Kidney (tissue), 14 donors: ENCODE results near the gene RIMS1. TPM values are rescaled to one million over a fixed set of nuclear protein-coding genes. Genes with fewer than 3 reads are reported as not detected.

Source experiments
- DNase-seq, 5 donors: peaks; one replicate each; pipeline ENCODE4 v3.0.0-alpha.2; 2013 to 2020
- FAIRE-seq: peaks from 2 replicates; lab custom pipeline; 2012; peaks lifted over from hg19 to GRCh38; lab: Jason Lieb, UNC
- H3K27ac ChIP-seq, 2 donors: one replicate each; pipeline ENCODE4 v1.7.0; 2013; ENCODE audit warnings: low read depth in 2 of 2, low read length in 2 of 2, inconsistent platforms in 1 of 2
- H3K27me3 ChIP-seq: one replicate; pipeline ENCODE4 v1.7.1; 2013; ENCODE audit warnings: low read length, inconsistent platforms; ENCODE audit not compliant: control insufficient read depth, insufficient read depth
- H3K36me3 ChIP-seq, 3 donors: one replicate each; pipeline versions ENCODE4 v1.7.0 to v1.7.1; 2013; ENCODE audit warnings: low read length in 3 of 3, control low read depth in 1 of 3, inconsistent platforms in 1 of 3; ENCODE audit not compliant: insufficient read depth in 3 of 3, control insufficient read depth in 2 of 3
- H3K4me1 ChIP-seq, 3 donors: one replicate each; pipeline versions ENCODE4 v1.7.0 to v1.7.1; 2013; ENCODE audit warnings: low read length in 3 of 3, inconsistent platforms in 1 of 3, low read depth in 1 of 3; ENCODE audit not compliant: control insufficient read depth in 2 of 3, insufficient read depth in 2 of 3
- H3K4me3 ChIP-seq, 3 donors: one replicate each; pipeline versions ENCODE4 v1.7.0 to v1.8.1; 2013; ENCODE audit warnings: low read length in 3 of 3, control low read depth in 1 of 3, inconsistent platforms in 1 of 3
- H3K9ac ChIP-seq, 3 donors: one replicate each; pipeline versions ENCODE4 v1.7.0 to v1.7.1; 2013; ENCODE audit warnings: low read length in 3 of 3, control low read depth in 1 of 3, inconsistent platforms in 1 of 3
- H3K9me3 ChIP-seq, 3 donors: one replicate each; pipeline versions ENCODE4 v1.7.0 to v1.7.1; 2013; ENCODE audit warnings: low read length in 3 of 3, control low read depth in 1 of 3, inconsistent platforms in 1 of 3; ENCODE audit not compliant: control insufficient read depth in 2 of 3, insufficient read depth in 1 of 3
- CTCF ChIP-seq: IDR thresholded peaks from 3 replicates; pipeline ENCODE4 v1.5.1; 2012; ENCODE audit warnings: mild to moderate bottlenecking, moderate library complexity, borderline replicate concordance; ENCODE audit not compliant: insufficient read depth; ENCODE audit errors: extremely low read depth
- intact Hi-C: fragments of 100-400 bp; cut with DNase I; formaldehyde crosslinking; loops from one replicate; pipeline ENCODE4 v1.11.1; 2022
- polyA plus RNA-seq: library from polyadenylated mRNA; stranded (reverse); fragments of 350-450 nt; fragmentation: Illumina TruSeq; extraction: RNeasy Lipid Tissue Mini Kit (QIAGEN cat#74804); gene quantifications from one replicate; pipeline ENCODE4 v1.2.3, GENCODE V29; 2014; ENCODE audit warnings: low read depth, low replicate concordance; ENCODE audit not compliant: insufficient read depth
- total RNA-seq: library from RNA; stranded (reverse); fragmentation: NEBNext Ultra II Directional; extraction: Animal tissue kit (Norgen Biotek cat#: 25700); gene quantifications from one replicate; pipeline ENCODE4 v1.2.1, GENCODE V29; 2021
- donor health status: control.
- donor health status: control.
- donor health status: control.
- donor health status: control.
- donor health status: control.
- donor health status: DM: yes; HTN: yes; CAD: no.
- donor health status: Normal renal cell carcinoma (clear cell type).

Gene RIMS1
- total and polyA plus RNA-seq, 2 donors from 2014 or later = 4.5 TPM; not detected in 1

- FAIRE-seq (no peak), DNase-seq (no peak)
- Histone ChIP-seq H3K36me3 (no peaks in the 10 kb centered on the region), H3K9me3 (no peaks in the 10 kb centered on the region), H3K27ac (no peak overlapping the region), H3K9ac (no peak overlapping the region), H3K4me1 (no peaks in the 10 kb centered on the region), H3K4me3 (no peak overlapping the region), H3K27me3 (no peaks in the 10 kb centered on the region)
- intact Hi-C loops = no loop called here
- no peak for TF ChIP-seq CTCF
Measured at GRCh38 chr6:72272958-72273357, 386.6 kb downstream of the RIMS1 start.

DNA sequence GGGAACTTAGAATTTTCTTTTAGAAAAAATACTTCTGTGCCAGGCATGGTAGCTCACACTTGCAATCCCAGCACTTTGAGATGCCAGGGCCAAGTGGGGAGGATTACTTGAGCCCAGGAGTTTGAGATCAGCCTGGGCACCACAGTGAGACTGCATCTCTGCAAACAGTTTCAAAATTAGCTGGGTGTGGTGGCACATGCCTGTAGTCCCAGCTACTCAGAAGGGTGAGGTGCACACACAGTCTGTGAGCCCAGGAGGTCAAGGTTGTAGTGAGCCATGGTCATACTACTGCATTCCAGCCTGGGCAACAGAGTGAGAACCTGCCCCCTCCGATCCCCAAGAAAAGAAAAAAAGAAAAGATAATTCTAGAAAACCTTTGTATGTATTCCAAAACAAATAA lies 389.5 kb downstream of the RIMS1 start:
- no peaks in the 10 kb centered on the region for H3K4me1 ChIP-seq
- no peaks in the 10 kb centered on the region for H3K9me3 ChIP-seq
- intact Hi-C loops = no loop called here
- H3K9ac ChIP-seq = no peak overlapping the region
- no peaks in the 10 kb centered on the region for H3K36me3 ChIP-seq
- no peak for FAIRE-seq
- TF ChIP-seq CTCF = no peak
- H3K27me3 ChIP-seq = no peaks in the 10 kb centered on the region
- no peak overlapping the region for H3K4me3 ChIP-seq
- no peak for DNase-seq
- no peak overlapping the region for H3K27ac ChIP-seq

- H3K9ac ChIP-seq = no peak overlapping the region
- intact Hi-C loops = no loop called here
- no peak for DNase-seq
- no peak for FAIRE-seq
- H3K9me3 ChIP-seq = no peaks in the 10 kb centered on the region
- no peak overlapping the region for H3K27ac ChIP-seq
- TF ChIP-seq CTCF = no peak
- no peaks in the 10 kb centered on the region for H3K4me1 ChIP-seq
- no peaks in the 10 kb centered on the region for H3K27me3 ChIP-seq
- no peaks in the 10 kb centered on the region for H3K36me3 ChIP-seq
- no peak overlapping the region for H3K4me3 ChIP-seq
Measured at GRCh38 chr6:72282201-72282600, 395.9 kb downstream of the RIMS1 start.

GRCh38 chr6:72283571-72283970 lies 397.2 kb downstream of the RIMS1 start:
- H3K9ac ChIP-seq = no peak overlapping the region
- no peak for FAIRE-seq
- intact Hi-C loops = no loop called here
- no peaks in the 10 kb centered on the region for H3K36me3 ChIP-seq
- no peak overlapping the region for H3K27ac ChIP-seq
- no peaks in the 10 kb centered on the region for H3K27me3 ChIP-seq
- H3K4me1 ChIP-seq = no peaks in the 10 kb centered on the region
- no peak overlapping the region for H3K4me3 ChIP-seq
- no peak for DNase-seq
- H3K9me3 ChIP-seq = no peaks in the 10 kb centered on the region
- no peak for TF ChIP-seq CTCF
